Femur (tissue), 1 donor: ENCODE data around the gene ALG14.

ENCODE experiments used
- DNase-seq: peaks from one replicate; pipeline ENCODE4 v3.0.0-alpha.2; 2017

ALG14 gene

DNA sequence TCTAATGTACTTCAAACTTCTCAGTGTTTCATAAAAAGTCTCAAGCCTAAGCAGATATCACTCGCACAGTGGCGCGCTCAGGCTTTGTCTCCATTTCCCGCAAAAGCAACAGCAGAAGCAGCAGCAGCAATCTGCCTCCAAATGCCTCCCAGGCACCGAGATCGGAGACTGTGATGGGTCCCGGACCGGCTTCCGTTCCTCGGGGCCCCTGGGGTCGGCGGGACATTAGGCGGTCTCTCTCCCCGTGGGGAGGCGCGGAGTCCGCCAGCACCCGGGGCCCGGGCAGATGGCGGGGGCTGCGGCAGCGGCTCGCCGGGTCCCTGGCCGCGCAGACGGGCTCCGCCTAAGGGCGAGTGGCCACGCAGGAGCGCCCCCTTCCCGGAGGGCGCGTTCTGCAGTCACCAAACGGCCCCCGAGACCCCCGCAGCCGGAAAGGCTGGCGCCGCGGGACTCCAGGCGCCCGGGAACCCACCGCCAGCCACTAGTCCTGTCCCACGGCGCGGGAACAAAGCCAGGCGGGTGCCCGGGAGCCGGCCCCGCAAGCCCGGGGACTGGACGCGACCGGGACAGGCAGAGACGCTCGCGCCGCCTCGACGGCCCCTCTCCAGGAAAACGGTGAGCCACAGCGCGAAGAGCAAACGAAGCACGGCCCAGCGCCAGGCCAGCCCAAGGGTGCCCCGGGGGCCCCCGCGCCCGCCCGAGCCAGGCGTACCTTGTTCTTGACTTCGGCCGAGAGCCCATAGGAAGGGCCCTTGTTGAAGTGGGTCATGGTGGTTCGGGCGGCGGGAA lies 146.4 kb downstream of the ALG14 start:
- DNase-seq, result peak; percentile 78

DNA sequence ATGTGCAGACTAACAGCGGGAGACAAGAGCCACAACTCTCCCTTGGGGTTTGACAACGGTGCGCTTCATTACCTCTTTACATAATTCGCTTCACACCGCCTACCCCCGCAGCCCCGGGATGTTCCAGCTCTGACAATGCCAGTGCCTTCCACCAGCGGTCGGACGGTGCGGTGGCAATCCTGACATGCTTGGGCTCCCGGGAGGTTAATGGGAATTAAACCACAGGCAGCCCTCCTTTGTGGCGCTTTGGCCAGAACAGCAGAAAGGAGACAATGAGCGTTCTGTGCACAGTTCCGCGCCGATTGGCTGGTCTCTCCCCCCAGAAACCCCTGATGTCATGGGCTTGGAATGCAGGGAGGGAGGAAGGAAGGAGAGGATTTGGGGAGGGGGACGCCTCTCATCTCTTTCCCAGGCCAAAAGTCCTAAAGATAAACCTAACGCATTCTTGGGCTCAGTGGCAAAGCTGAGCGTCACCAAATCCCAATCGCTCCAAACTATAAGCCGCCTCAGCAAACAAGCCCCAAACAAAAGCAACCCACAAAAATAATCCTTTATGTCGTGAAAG lies 147.1 kb downstream of the ALG14 start:
- DNase-seq, result peak; percentile 93

DNA sequence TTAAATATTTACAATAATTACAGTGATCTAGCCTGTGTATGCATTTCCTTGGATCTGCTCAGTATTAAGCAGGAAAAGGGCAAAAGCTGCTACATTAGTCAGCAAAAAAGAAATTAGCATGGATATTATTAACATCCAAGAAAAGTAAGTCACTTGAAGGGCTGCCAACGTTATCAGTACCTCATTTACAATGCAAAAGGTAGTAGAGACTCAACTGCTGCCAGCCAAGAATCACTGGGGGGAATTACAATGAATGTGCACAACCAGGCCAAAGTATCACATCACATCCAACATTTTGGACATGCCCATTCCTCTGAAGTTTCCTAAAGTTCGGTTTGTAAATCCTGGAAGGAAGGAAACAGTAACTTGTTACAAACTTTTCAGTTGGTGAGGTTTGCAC lies 147.7 kb downstream of the ALG14 start:
- DNase-seq, result no peak
